ENCODE results near the gene DYNLRB1. TPM values are rescaled to one million over a fixed set of nuclear protein-coding genes. Genes with fewer than 3 reads are reported as not detected.

The DYNLRB1 gene
- total and polyA plus RNA-seq, 2 of the 13 experiments (the other 11 are each of a cell fraction or from before 2014, with no cell fraction given) = 140 to 244 TPM

DNA sequence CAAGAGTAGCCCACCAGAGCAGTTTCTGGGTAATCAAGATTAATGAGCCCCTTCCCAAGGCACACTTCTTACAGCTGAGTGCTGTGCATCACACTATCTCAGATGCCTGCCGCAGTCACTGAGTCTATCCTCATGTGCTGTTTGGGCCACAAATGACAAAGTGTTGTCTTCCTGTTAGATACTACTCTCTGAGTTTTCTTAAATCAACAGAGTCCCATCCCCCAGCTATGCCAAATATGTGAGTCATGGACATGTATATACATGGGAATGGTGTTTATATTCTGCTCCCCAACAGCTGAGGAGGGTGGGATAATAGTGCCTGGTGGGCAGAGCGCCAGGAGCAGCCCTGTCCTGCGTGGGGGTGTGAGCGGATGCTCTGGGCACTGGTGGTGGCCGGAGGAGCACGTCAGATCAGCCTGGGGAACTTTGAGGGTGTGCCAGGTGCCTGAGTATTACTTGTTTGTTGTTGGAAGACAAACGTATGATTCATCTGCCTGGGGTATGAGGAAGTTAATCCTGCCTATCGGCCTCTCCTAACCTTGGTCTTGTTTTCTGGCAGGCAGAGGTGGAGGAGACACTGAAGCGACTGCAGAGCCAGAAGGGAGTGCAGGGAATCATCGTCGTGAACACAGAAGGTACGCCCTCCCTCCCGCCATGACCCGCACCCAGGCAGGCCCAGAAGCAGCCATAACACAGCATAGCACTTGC lies 9.6 kb downstream of the DYNLRB1 start (continued):
- TF ChIP-seq BRCA1 (CRISPR knock-in tag; IDR thresholded peaks at IDR 0.05) (no peak), ZNF660 (CRISPR knock-in tag; IDR thresholded peaks at IDR 0.05; ENCODE audit: borderline replicate concordance, low read depth) (peak; percentile 24; the same call in 1 of the 2 replicates), ZNF331 (CRISPR knock-in tag; IDR thresholded peaks at IDR 0.05) (peak; percentile 58; the same call in 1 of the 2 replicates), ZFYVE20 (CRISPR knock-in tag; IDR thresholded peaks at IDR 0.05; ENCODE audit: borderline replicate concordance, low read depth) (0 out of 2 replicates have a peak, but pooled peaks have one; percentile 54), ZNF121 (CRISPR knock-in tag; IDR thresholded peaks at IDR 0.05) (peak; percentile 34; the same call in 1 of the 2 replicates), AGO1 (IDR thresholded peaks at IDR 0.05; ENCODE audit: low read depth, low read length, poor library complexity, severe bottlenecking) (no peak), IRF2 (CRISPR knock-in tag; IDR thresholded peaks at IDR 0.05) (peak; percentile 85), GATAD1 (CRISPR knock-in tag; IDR thresholded peaks at IDR 0.05) (peak; percentile 63; the same call in 1 of the 2 replicates), ZNF350 (CRISPR knock-in tag; IDR thresholded peaks at IDR 0.05; ENCODE audit: borderline replicate concordance, low read depth) (peak; percentile 98), ZNF292 (CRISPR knock-in tag; IDR thresholded peaks at IDR 0.05; ENCODE audit: borderline replicate concordance, low read depth) (peak; percentile 28; the same call in 1 of the 2 replicates), CENPX (CRISPR knock-in tag; IDR thresholded peaks at IDR 0.05) (no peak), SMAD1 (CRISPR knock-in tag; IDR thresholded peaks at IDR 0.05; ENCODE audit: borderline replicate concordance, low read depth) (peak; percentile 85; the same call in 1 of the 2 replicates), ZSCAN31 (CRISPR knock-in tag; IDR thresholded peaks at IDR 0.05; ENCODE audit: low read depth) (no peak), ZNF317 (CRISPR knock-in tag; IDR thresholded peaks at IDR 0.05) (peak; percentile 98), NFATC3 (CRISPR knock-in tag; IDR thresholded peaks at IDR 0.05) (no peak), ZNF263 (CRISPR knock-in tag; IDR thresholded peaks at IDR 0.05) (peak; percentile 62; the same call in 1 of the 2 replicates), ZNF224 (CRISPR knock-in tag; IDR thresholded peaks at IDR 0.05) (no peak), ZNF572 (CRISPR knock-in tag; IDR thresholded peaks at IDR 0.05) (peak; percentile 89; the same call in 1 of the 2 replicates), SMYD3 (CRISPR knock-in tag; IDR thresholded peaks at IDR 0.05) (peak; percentile 78; the same call in 1 of the 2 replicates), ZNF577 (CRISPR knock-in tag; IDR thresholded peaks at IDR 0.05; ENCODE audit: borderline replicate concordance, low read depth) (no peak), ZMYM2 (CRISPR knock-in tag; IDR thresholded peaks at IDR 0.05) (no peak; the same call in 1 of the 2 replicates), FOXP1 (IDR thresholded peaks at IDR 0.05) (peak; percentile 87), FOXP1 (CRISPR knock-in tag; IDR thresholded peaks at IDR 0.05) (peak; percentile 97), RFX1 (IDR thresholded peaks at IDR 0.05) (no peak)
- TF ChIP-seq, protein P1, sequence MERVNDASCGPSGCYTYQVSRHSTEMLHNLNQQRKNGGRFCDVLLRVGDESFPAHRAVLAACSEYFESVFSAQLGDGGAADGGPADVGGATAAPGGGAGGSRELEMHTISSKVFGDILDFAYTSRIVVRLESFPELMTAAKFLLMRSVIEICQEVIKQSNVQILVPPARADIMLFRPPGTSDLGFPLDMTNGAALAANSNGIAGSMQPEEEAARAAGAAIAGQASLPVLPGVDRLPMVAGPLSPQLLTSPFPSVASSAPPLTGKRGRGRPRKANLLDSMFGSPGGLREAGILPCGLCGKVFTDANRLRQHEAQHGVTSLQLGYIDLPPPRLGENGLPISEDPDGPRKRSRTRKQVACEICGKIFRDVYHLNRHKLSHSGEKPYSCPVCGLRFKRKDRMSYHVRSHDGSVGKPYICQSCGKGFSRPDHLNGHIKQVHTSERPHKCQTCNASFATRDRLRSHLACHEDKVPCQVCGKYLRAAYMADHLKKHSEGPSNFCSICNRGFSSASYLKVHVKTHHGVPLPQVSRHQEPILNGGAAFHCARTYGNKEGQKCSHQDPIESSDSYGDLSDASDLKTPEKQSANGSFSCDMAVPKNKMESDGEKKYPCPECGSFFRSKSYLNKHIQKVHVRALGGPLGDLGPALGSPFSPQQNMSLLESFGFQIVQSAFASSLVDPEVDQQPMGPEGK (CRISPR knock-in tag; IDR thresholded peaks at IDR 0.05) = peak; percentile 86
- TF ChIP-seq, protein P2, sequence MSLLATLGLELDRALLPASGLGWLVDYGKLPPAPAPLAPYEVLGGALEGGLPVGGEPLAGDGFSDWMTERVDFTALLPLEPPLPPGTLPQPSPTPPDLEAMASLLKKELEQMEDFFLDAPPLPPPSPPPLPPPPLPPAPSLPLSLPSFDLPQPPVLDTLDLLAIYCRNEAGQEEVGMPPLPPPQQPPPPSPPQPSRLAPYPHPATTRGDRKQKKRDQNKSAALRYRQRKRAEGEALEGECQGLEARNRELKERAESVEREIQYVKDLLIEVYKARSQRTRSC (CRISPR knock-in tag; IDR thresholded peaks at IDR 0.05; ENCODE audit: low read depth) = 0 out of 2 replicates have a peak, but pooled peaks have one; percentile 76
- TF ChIP-seq, protein P3, sequence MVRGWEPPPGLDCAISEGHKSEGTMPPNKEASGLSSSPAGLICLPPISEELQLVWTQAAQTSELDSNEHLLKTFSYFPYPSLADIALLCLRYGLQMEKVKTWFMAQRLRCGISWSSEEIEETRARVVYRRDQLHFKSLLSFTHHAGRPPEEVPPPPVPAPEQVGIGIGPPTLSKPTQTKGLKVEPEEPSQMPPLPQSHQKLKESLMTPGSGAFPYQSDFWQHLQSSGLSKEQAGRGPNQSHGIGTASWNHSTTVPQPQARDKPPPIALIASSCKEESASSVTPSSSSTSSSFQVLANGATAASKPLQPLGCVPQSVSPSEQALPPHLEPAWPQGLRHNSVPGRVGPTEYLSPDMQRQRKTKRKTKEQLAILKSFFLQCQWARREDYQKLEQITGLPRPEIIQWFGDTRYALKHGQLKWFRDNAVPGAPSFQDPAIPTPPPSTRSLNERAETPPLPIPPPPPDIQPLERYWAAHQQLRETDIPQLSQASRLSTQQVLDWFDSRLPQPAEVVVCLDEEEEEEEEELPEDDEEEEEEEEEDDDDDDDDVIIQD (CRISPR knock-in tag; IDR thresholded peaks at IDR 0.05; ENCODE audit: low read depth) = peak; percentile 90

All from HepG2 (cell line).